DMS 273 (cell line): ENCODE data around the gene CAPN11.

ENCODE experiments used
- DNase-seq: peaks from one replicate; lab custom pipeline; 2025; ENCODE audit not compliant: unreplicated experiment; lab: John Stamatoyannopoulos, UW

The CAPN11 gene

GRCh38 chr6:44158770-44159228 is at the start of gene CAPN11:
Gene CAPN11 (plus strand): TSS chr6:44158820. CDS start chr6:44158849, 29 bp downstream.
- no peak for DNase-seq

- DNase-seq = no peak
These were observed 49.4 kb upstream of the CAPN11 start for GRCh38 chr6:44109212-44109611.

GRCh38 chr6:44110005-44110676 is 48.5 kb upstream of the CAPN11 start:
- no peak for DNase-seq

GRCh38 chr6:44110966-44111365 is 47.7 kb upstream of the CAPN11 start:
- DNase-seq = no peak

GRCh38 chr6:44111434-44112417 is 46.9 kb upstream of the CAPN11 start:
- no peak for DNase-seq

GRCh38 chr6:44113414-44113813 is 45.2 kb upstream of the CAPN11 start:
- no peak for DNase-seq

GRCh38 chr6:44115866-44116265 is 42.8 kb upstream of the CAPN11 start:
- DNase-seq = no peak

- DNase-seq = no peak
These were observed 41.8 kb upstream of the CAPN11 start for GRCh38 chr6:44116641-44117382.

- DNase-seq = no peak
These were observed 41.1 kb upstream of the CAPN11 start for GRCh38 chr6:44117397-44118128.

- no peak for DNase-seq
These were observed 38.8 kb upstream of the CAPN11 start for GRCh38 chr6:44119704-44120262.

GRCh38 chr6:44120692-44121443 is 37.8 kb upstream of the CAPN11 start:
- no peak for DNase-seq

GRCh38 chr6:44122801-44123200 is 35.8 kb upstream of the CAPN11 start:
- no peak for DNase-seq

GRCh38 chr6:44123544-44123943 is 35.1 kb upstream of the CAPN11 start:
- DNase-seq = no peak

- peak; percentile 75 for DNase-seq
These were observed 32.1 kb upstream of the CAPN11 start for GRCh38 chr6:44126320-44127149.

GRCh38 chr6:44127186-44128019 is 31.2 kb upstream of the CAPN11 start, which contains the start of the genes MRPL14 and TMEM63B:
Gene MRPL14 (minus strand): TSS chr6:44127452. CDS start chr6:44116611, 10,841 bp downstream.
Gene TMEM63B (plus strand): TSS chr6:44127554. CDS start chr6:44134585, 7,031 bp downstream.
- DNase-seq = peak; percentile 96

GRCh38 chr6:44128020-44128917 is 30.4 kb upstream of the CAPN11 start:
- peak; percentile 58 for DNase-seq
